ENCODE results near the gene MYO1D.

- TF ChIP-seq POLR2AphosphoS5 (IDR thresholded peaks at IDR 0.05; ENCODE audit: insufficient read depth, low read depth, low read length): no peak
- no peak for TF ChIP-seq CTCF (IDR thresholded peaks at IDR 0.05; ENCODE audit: extremely low read depth in 1 of 2, insufficient read depth in 1 of 2, low read depth in 1 of 2, low read length in 2 of 2)
Measured at GRCh38 chr17:32865141-32865540, 11.8 kb downstream of the MYO1D start.
